Endothelial cell of umbilical vein (primary cell): Measurements from ENCODE around the gene TSFM. TPM values are rescaled to one million over a fixed set of nuclear protein-coding genes. Genes with fewer than 3 reads are reported as not detected.
"Not testable (repeated sequence)": the region's sequence is repeated elsewhere in the genome, so short reads cannot be mapped to it uniquely, and the experiment has no call there.

Source experiments
- BruUV-seq: library from RNA; stranded (reverse); fragments of 400-500 nt; replicated peaks from 2 replicates; lab custom pipeline; 2021; lab: Mats Ljungman, UMichigan
- CTCF ChIA-PET: fragments of 300-600, 350-600 bp; sonication (Branson Sonifier 250); formaldehyde crosslinking; loops from one replicate; lab custom pipeline; 2021; ENCODE audit warnings: antibody characterized with exemption, inconsistent platforms; lab: Charles Lee
- POLR2A ChIA-PET: fragments of 300-600, 350-600 bp; sonication (Branson Sonifier 250); formaldehyde crosslinking; loops from one replicate; lab custom pipeline; 2021; ENCODE audit warnings: antibody characterized with exemption, inconsistent platforms; lab: Charles Lee
- DNase-seq: peaks from one replicate; pipeline ENCODE4 v3.0.0-alpha.2; 2011; ENCODE audit warnings: low read depth, low spot score
- FAIRE-seq: peaks from 2 replicates; lab custom pipeline; 2011; peaks lifted over from hg19 to GRCh38; lab: Jason Lieb, UNC
- H2AFZ ChIP-seq: 2 replicates; pipeline ENCODE4 v1.6.0; 2012; ENCODE audit warnings: low read depth, low read length, control low read depth, inconsistent platforms
- H3K27ac ChIP-seq: 2 replicates; pipeline ENCODE4 v1.5.1; 2011; ENCODE audit warnings: low read depth, mild to moderate bottlenecking, control low read depth, low read length, moderate library complexity; ENCODE audit not compliant: insufficient read depth
- H3K27me3 ChIP-seq, 2 experiments: 2 replicates each; pipeline versions ENCODE4 v1.6.0 to v1.6.1; 2011; ENCODE audit warnings: low read length in 2 of 2, mixed read lengths in 1 of 2; ENCODE audit not compliant: control insufficient read depth in 2 of 2, insufficient read depth in 2 of 2
- H3K36me3 ChIP-seq, 2 experiments: 2 replicates in 1 of 2; 3 replicates in 1 of 2; pipeline ENCODE4 v1.5.1; 2011; ENCODE audit warnings: low read length in 2 of 2, mild to moderate bottlenecking in 1 of 2, moderate library complexity in 1 of 2; ENCODE audit not compliant: control insufficient read depth in 2 of 2, insufficient read depth in 2 of 2; ENCODE audit errors: extremely low read depth in 1 of 2
- H3K4me1 ChIP-seq: 3 replicates; pipeline ENCODE4 v1.5.1; 2011; ENCODE audit warnings: mild to moderate bottlenecking, low read length; ENCODE audit not compliant: control insufficient read depth, insufficient read depth; ENCODE audit errors: extremely low read depth
- H3K4me2 ChIP-seq: 2 replicates; pipeline ENCODE4 v1.6.1; 2011; ENCODE audit warnings: low read length, control low read depth, mixed read lengths; ENCODE audit not compliant: insufficient read depth
- H3K4me3 ChIP-seq, 3 experiments: fragments of 200-600 bp in 1 of 3; sonication (generic), shearing (Covaris generic) in 1 of 3; replicated peaks in 1 of 3; 2 replicates each; pipeline ENCODE4 v1.5.1; 2011 to 2016; ENCODE audit warnings: control low read depth in 3 of 3, low read length in 3 of 3, mild to moderate bottlenecking in 2 of 3, inconsistent platforms in 1 of 3, low read depth in 1 of 3, moderate library complexity in 1 of 3; ENCODE audit not compliant: insufficient read depth in 1 of 3
- H3K79me2 ChIP-seq: 2 replicates; pipeline ENCODE4 v1.6.0; 2012; ENCODE audit warnings: low read length, inconsistent platforms; ENCODE audit not compliant: control insufficient read depth, insufficient read depth
- H3K9ac ChIP-seq: replicated peaks from 2 replicates; pipeline ENCODE3; 2011; ENCODE audit warnings: low read length, control low read depth; ENCODE audit not compliant: insufficient read depth; ENCODE audit errors: extremely low read depth
- H3K9me1 ChIP-seq: replicated peaks from 3 replicates; pipeline ENCODE4 v1.6.0; 2011; ENCODE audit warnings: mild to moderate bottlenecking, low read length; ENCODE audit not compliant: control insufficient read depth, insufficient read depth; ENCODE audit errors: extremely low read depth
- H3K9me3 ChIP-seq: replicated peaks from 2 replicates; pipeline ENCODE4 v1.5.1; 2012; ENCODE audit warnings: low read length, inconsistent platforms; ENCODE audit not compliant: control insufficient read depth, insufficient read depth
- H4K20me1 ChIP-seq: replicated peaks from 2 replicates; pipeline ENCODE3; 2011; ENCODE audit warnings: mild to moderate bottlenecking, low read length; ENCODE audit not compliant: control insufficient read depth, insufficient read depth; ENCODE audit errors: extremely low read depth
- EZH2 ChIP-seq: IDR thresholded peaks from 2 replicates; pipeline ENCODE4 v1.6.1; 2012; ENCODE audit warnings: borderline replicate concordance, low read depth, mild to moderate bottlenecking, moderate library complexity, low read length, inconsistent platforms; ENCODE audit not compliant: severe bottlenecking
- FOS ChIP-seq: IDR thresholded peaks from 2 replicates; pipeline ENCODE4 v1.6.1; 2011; ENCODE audit warnings: mild to moderate bottlenecking, low read length, moderate library complexity, borderline replicate concordance; ENCODE audit not compliant: insufficient read depth
- GATA2 ChIP-seq: IDR thresholded peaks from 2 replicates; pipeline ENCODE4 v1.7.0; 2011; ENCODE audit warnings: low read depth, mild to moderate bottlenecking, moderate library complexity, mixed read lengths, low read length; ENCODE audit not compliant: insufficient read length, insufficient read depth
- JUN ChIP-seq: IDR thresholded peaks from 2 replicates; pipeline ENCODE4 v1.6.1; 2011; ENCODE audit warnings: borderline replicate concordance, low read depth; ENCODE audit not compliant: insufficient read length, insufficient read depth
- POLR2A ChIP-seq: IDR thresholded peaks from 2 replicates; pipeline ENCODE4 v1.6.1; 2012; ENCODE audit warnings: low read depth, mild to moderate bottlenecking, control low read depth, low read length
- dilution Hi-C: fragments of 300-500 bp; cut with MboI; formaldehyde crosslinking; loops from one replicate; pipeline ENCODE4 v1.15.0; 2019; ENCODE audit warnings: low sequenced_read_pairs; ENCODE audit not compliant: extremely low pct_ligation_motif_present
- intact Hi-C: fragments of 100-400 bp; cut with micrococcal nuclease; formaldehyde crosslinking; loops from one replicate; pipeline ENCODE4 v1.10.0; 2022
- polyA plus RNA-seq, 4 experiments: library from polyadenylated mRNA; depleted of rRNA in 3 of 4; stranded (reverse) in 3 of 4; unstranded in 1 of 4; fragments of >200 nt; gene quantifications; 2 replicates each; pipeline versions ENCODE4 v1.2.1 to v1.2.3, GENCODE V29; 2011 to 2012; ENCODE audit warnings: missing spikeins in 1 of 4
- total RNA-seq: library from RNA; stranded (reverse); gene quantifications from 2 replicates; pipeline ENCODE4 v1.2.3, GENCODE V29; 2021
- TF ChIP-seq, protein P1 (sequence below): IDR thresholded peaks from 2 replicates; pipeline ENCODE4 v1.6.1; 2011; ENCODE audit not compliant: insufficient read depth, insufficient read length

Gene TSFM
- total and polyA plus RNA-seq, 2 donors (not counting 3 experiments of a cell fraction or from before 2014, with no cell fraction given) = 16.5 to 41.8 TPM

DNA sequence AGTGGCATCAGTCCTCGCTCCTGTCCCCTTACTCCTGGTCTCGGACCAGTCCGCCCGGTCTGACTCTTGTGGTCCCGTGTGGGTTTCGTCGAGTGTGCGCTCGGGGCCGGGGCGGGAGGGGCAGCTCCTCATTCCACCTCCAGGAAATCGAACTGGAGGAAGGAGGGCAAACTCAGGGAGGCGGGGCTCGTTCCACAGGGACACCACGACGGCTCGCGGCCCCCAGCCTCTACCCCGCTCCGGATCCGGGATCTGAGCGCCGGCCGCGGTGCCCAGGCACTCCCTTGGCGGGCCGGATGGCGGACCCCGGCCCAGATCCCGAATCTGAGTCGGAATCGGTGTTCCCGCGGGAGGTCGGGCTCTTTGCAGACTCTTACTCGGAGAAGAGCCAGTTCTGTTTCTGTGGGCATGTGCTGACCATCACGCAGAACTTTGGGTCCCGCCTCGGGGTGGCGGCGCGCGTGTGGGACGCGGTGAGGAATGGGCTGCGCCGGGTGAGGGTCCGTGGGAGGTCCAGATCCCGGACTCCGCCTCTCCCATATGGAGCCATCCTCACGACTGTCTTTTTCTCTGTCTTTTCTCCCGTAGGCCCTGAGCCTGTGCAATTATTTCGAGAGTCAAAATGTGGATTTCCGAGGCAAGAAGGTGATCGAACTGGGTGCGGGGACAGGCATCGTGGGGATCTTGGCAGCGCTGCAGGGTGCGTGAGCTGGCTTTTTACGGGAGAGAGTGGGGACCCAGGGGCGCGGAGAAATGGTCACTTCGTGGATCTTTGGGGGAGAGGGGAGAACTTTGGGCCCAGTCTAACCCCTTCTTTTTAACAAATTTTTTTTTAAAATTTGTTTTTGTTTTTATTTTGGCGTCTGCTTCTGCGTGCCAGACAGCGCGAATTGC, 9.9 kb upstream of the TSFM start, which contains the start of gene EEF1AKMT3:
Gene EEF1AKMT3, plus strand, starts transcription at position 186 of the 894 bp plus-strand sequence. Its CDS starts 111 bp downstream, at position 297.
- Histone ChIP-seq H3K27me3 (no peaks in the 10 kb centered on the region), H3K9me1 (no peaks in the 10 kb centered on the region), H3K27ac (peak within 1 kb of the TSS; percentile 79), H3K4me2 (peak within 1 kb of the TSS; percentile 90), H2AFZ (peak within 1 kb of the TSS; percentile 89), H3K4me1 (peaks cover 13% of the 10 kb centered on the region), H4K20me1 (no peaks in the 10 kb centered on the region), H3K9me3 (no peaks in the 10 kb centered on the region), H3K9ac (peak within 1 kb of the TSS; percentile 78), H3K4me3 (peak within 1 kb of the TSS; percentile 69 to 79 (median 76)), H3K79me2 (peaks cover 2% of the 10 kb centered on the region), H3K36me3 (peaks cover 0 to 2% of the 10 kb centered on the region in 2 experiments)
- CTCF ChIA-PET = interaction anchor here (0.7 to 1.4 kb wide), 7 partner anchors 10 to 121 kb away, joined by 3 to 17 read pairs (median 3); partner anchors contain the start of genes MARCHF9 and TSFM
- TF ChIP-seq GATA2 = no peak
- TF ChIP-seq, protein P1, sequence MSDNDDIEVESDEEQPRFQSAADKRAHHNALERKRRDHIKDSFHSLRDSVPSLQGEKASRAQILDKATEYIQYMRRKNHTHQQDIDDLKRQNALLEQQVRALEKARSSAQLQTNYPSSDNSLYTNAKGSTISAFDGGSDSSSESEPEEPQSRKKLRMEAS = no peak
- no peak for TF ChIP-seq JUN
- no peak for TF ChIP-seq FOS
- TF ChIP-seq POLR2A = no peak
- TF ChIP-seq EZH2 = no peak
- POLR2A ChIA-PET = interaction anchor here (0.6 to 1.3 kb wide), 4 partner anchors 9 to 1295 kb away, joined by 3 to 11 read pairs (median 4); partner anchors contain the start of genes TSFM and TSPAN31
- no peak for FAIRE-seq
- TSS peak; percentile 24 for BruUV-seq
- intact Hi-C loops (loop anchor here (1.0 kb wide), 4 partner anchors 10 to 74 kb away; partner anchors contain the start of genes CDK4, CTDSP2 and TSFM), dilution Hi-C loops (no loop called here)
- peak; percentile 64 for DNase-seq

DNA sequence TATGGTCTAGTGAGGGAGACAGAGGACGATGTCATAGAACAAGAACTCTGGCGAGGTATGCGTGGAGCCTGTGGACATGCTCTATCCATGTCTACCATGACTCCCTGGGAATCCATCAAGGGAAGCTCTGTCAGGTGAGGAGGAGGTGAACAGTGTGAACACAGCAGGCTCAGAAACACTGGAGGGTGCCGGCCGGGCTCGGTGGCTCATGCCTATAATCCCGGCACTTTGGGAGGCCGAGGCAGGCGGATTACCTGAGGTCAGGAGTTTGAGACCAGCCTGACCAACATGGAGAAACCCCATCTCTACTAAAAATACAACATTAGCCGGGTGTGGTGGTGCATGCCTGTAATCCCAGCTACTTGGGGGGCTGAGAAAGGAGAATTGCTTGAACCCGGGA, 8.0 kb upstream of the TSFM start:
- BruUV-seq, H2AFZ ChIP-seq, FAIRE-seq, H3K27me3 ChIP-seq, dilution Hi-C loops, H3K9ac ChIP-seq, H3K79me2 ChIP-seq, H3K9me3 ChIP-seq, H3K9me1 ChIP-seq, H3K4me2 ChIP-seq, H4K20me1 ChIP-seq, H3K4me3 ChIP-seq, intact Hi-C loops, POLR2A ChIA-PET, H3K36me3 ChIP-seq, H3K27ac ChIP-seq, DNase-seq: not testable (repeated sequence)
- CTCF ChIA-PET = interaction anchor here (2.0 to 3.0 kb wide), 2 partner anchors 8 to 18 kb away, joined by 7 to 8 read pairs; partner anchors contain the start of gene TSFM
- peaks cover 13% of the 10 kb centered on the region for H3K4me1 ChIP-seq
